WTC11 (cell line): ENCODE results near the gene ADI1. TPM values are rescaled to one million over a fixed set of nuclear protein-coding genes. Genes with fewer than 3 reads are reported as not detected.

Source experiments
- ATAC-seq: fragments of 200-7000 bp; cut with Tn5 transposase; 2 replicates; pipeline ENCODE4 v1.10.0; 2021; ENCODE audit warnings: mild to moderate bottlenecking, moderate library complexity
- CTCF ChIA-PET: fragments of 300-600 bp; sonication (Branson Sonifier 250); formaldehyde crosslinking; loops from one replicate; lab custom pipeline; 2021; ENCODE audit warnings: antibody characterized with exemption; lab: Charles Lee
- POLR2A ChIA-PET: fragments of 350-600 bp; sonication (Branson Sonifier 250); formaldehyde crosslinking; loops from one replicate; lab custom pipeline; 2021; ENCODE audit warnings: antibody characterized with exemption; lab: Charles Lee
- DNase-seq: peaks from one replicate; pipeline ENCODE4 v3.0.0; 2021; ENCODE audit warnings: low spot score
- H3K27ac Mint-ChIP-seq: 2 replicates; pipeline ENCODE4 v1.8.0; 2021; ENCODE audit warnings: mixed read lengths
- H3K27me3 Mint-ChIP-seq: 2 replicates; pipeline ENCODE4 v1.8.0; 2021; ENCODE audit warnings: low read depth, mild to moderate bottlenecking, moderate library complexity, mixed read lengths
- H3K36me3 Mint-ChIP-seq: 2 replicates; pipeline ENCODE4 v1.8.0; 2021; ENCODE audit warnings: mixed read lengths
- H3K4me1 Mint-ChIP-seq: 2 replicates; pipeline ENCODE4 v1.8.0; 2022; ENCODE audit warnings: mixed read lengths
- H3K4me3 Mint-ChIP-seq: 2 replicates; pipeline ENCODE4 v1.8.0; 2021; ENCODE audit warnings: mild to moderate bottlenecking, moderate library complexity, mixed read lengths
- H3K9me3 Mint-ChIP-seq: 2 replicates; pipeline ENCODE4 v1.8.0; 2021; ENCODE audit warnings: mixed read lengths
- ERG ChIP-seq: fragments of 250-450 bp; sonication (Bioruptor Pico); IDR thresholded peaks from 2 replicates; pipeline ENCODE4 v1.8.0; 2021; ENCODE audit warnings: mild to moderate bottlenecking
- FOXK1 ChIP-seq: sonication (generic); formaldehyde crosslinking; IDR thresholded peaks from 2 replicates; pipeline ENCODE4 v1.8.0; 2022; ENCODE audit warnings: mild to moderate bottlenecking, moderate library complexity, missing genetic modification reagents
- GRHL2 ChIP-seq: fragments of 250-450 bp; sonication (Bioruptor Pico); IDR thresholded peaks from 2 replicates; pipeline ENCODE4 v1.8.0; 2022; ENCODE audit warnings: mild to moderate bottlenecking, moderate library complexity; ENCODE audit not compliant: insufficient replicate concordance, severe bottlenecking
- JAZF1 ChIP-seq: fragments of 250-450 bp; sonication (Bioruptor Pico); IDR thresholded peaks from 2 replicates; pipeline ENCODE4 v1.9.0; 2021; ENCODE audit warnings: moderate library complexity, mild to moderate bottlenecking, inconsistent platforms
- NFE2L1 ChIP-seq: sonication (generic); formaldehyde crosslinking; IDR thresholded peaks from 2 replicates; pipeline ENCODE4 v1.8.1; 2023; ENCODE audit warnings: missing genetic modification reagents
- TP53 ChIP-seq: sonication (generic); formaldehyde crosslinking; IDR thresholded peaks from 2 replicates; pipeline ENCODE4 v1.8.1; 2023; ENCODE audit warnings: mild to moderate bottlenecking, missing genetic modification reagents
- ZNF138 ChIP-seq: sonication (generic); formaldehyde crosslinking; conservative IDR thresholded peaks from 2 replicates; pipeline ENCODE4 v1.8.1; 2022; ENCODE audit warnings: mild to moderate bottlenecking, moderate library complexity, missing genetic modification reagents
- ZNF317 ChIP-seq: sonication (generic); formaldehyde crosslinking; IDR thresholded peaks from 2 replicates; pipeline ENCODE4 v1.8.1; 2023; ENCODE audit warnings: low read depth, mild to moderate bottlenecking, moderate library complexity, missing genetic modification reagents, borderline replicate concordance
- ZNF512 ChIP-seq: sonication (generic); formaldehyde crosslinking; IDR thresholded peaks from 2 replicates; pipeline ENCODE4 v1.8.1; 2022; ENCODE audit warnings: missing genetic modification reagents, borderline replicate concordance
- total RNA-seq: library from RNA; stranded (reverse); gene quantifications from 3 replicates; pipeline ENCODE4 v1.2.3, GENCODE V29; 2021
- TF ChIP-seq, protein P1 (sequence below): sonication (generic); formaldehyde crosslinking; IDR thresholded peaks from 2 replicates; pipeline ENCODE4 v1.8.0; 2022; ENCODE audit warnings: mild to moderate bottlenecking, missing genetic modification reagents
- TF ChIP-seq, protein P2 (sequence below): sonication (generic); formaldehyde crosslinking; IDR thresholded peaks from 2 replicates; pipeline ENCODE4 v1.8.0; 2022; ENCODE audit warnings: missing genetic modification reagents
- TF ChIP-seq, protein P3 (sequence below): fragments of 250-450 bp; sonication (Bioruptor Pico); IDR thresholded peaks from 2 replicates; pipeline ENCODE4 v1.9.0; 2021; ENCODE audit warnings: mild to moderate bottlenecking

ADI1 gene
- total RNA-seq, 1 experiment from 2014 or later = 21.4 TPM

DNA sequence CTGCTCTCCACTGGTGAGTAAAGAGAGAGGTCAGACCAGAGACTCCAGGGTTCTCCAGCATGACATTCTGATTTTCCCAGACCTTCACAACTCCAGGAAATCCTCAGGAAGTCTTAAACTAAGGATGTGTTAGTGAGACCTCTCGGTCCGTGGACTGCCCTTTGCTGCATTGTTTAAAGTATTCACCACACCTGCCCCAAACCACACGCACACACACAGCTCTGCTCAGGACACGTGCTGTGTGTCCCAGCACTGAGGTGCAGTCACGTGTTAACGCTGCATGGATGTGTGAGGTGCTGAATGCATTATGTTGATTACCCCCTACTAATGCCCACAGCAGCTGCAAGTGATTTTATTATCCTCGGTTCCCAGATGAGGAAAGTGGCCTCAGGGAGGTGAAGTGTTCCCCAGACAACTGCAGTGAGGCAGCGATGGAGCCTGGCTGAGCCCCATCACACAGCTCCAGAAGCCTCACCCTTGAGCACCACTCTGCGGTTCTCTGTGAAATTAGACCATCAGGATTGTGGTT lies 71.5 kb downstream of the ADI1 start:
- Mint-ChIP-seq H3K36me3 (peaks cover 30% of the 10 kb centered on the region), H3K27ac (no peak overlapping the region), H3K9me3 (no peaks in the 10 kb centered on the region), H3K4me3 (no peak overlapping the region), H3K4me1 (0 out of 2 replicates have a peak, but pooled peaks cover 2% of the 10 kb centered on the region), H3K27me3 (no peaks in the 10 kb centered on the region)
- TF ChIP-seq JAZF1 (no peak), ZNF138 (CRISPR knock-in tag) (no peak), ERG (CRISPR knock-in tag) (no peak), NFE2L1 (no peak), FOXK1 (CRISPR knock-in tag) (no peak), TP53 (CRISPR knock-in tag) (no peak), GRHL2 (CRISPR knock-in tag) (no peak), ZNF317 (no peak), ZNF512 (no peak)
- TF ChIP-seq, protein P1, sequence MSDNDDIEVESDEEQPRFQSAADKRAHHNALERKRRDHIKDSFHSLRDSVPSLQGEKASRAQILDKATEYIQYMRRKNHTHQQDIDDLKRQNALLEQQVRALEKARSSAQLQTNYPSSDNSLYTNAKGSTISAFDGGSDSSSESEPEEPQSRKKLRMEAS (CRISPR knock-in tag) = no peak
- TF ChIP-seq, protein P2, sequence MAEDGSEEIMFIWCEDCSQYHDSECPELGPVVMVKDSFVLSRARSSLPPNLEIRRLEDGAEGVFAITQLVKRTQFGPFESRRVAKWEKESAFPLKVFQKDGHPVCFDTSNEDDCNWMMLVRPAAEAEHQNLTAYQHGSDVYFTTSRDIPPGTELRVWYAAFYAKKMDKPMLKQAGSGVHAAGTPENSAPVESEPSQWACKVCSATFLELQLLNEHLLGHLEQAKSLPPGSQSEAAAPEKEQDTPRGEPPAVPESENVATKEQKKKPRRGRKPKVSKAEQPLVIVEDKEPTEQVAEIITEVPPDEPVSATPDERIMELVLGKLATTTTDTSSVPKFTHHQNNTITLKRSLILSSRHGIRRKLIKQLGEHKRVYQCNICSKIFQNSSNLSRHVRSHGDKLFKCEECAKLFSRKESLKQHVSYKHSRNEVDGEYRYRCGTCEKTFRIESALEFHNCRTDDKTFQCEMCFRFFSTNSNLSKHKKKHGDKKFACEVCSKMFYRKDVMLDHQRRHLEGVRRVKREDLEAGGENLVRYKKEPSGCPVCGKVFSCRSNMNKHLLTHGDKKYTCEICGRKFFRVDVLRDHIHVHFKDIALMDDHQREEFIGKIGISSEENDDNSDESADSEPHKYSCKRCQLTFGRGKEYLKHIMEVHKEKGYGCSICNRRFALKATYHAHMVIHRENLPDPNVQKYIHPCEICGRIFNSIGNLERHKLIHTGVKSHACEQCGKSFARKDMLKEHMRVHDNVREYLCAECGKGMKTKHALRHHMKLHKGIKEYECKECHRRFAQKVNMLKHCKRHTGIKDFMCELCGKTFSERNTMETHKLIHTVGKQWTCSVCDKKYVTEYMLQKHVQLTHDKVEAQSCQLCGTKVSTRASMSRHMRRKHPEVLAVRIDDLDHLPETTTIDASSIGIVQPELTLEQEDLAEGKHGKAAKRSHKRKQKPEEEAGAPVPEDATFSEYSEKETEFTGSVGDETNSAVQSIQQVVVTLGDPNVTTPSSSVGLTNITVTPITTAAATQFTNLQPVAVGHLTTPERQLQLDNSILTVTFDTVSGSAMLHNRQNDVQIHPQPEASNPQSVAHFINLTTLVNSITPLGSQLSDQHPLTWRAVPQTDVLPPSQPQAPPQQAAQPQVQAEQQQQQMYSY (CRISPR knock-in tag) = no peak
- TF ChIP-seq, protein P3, sequence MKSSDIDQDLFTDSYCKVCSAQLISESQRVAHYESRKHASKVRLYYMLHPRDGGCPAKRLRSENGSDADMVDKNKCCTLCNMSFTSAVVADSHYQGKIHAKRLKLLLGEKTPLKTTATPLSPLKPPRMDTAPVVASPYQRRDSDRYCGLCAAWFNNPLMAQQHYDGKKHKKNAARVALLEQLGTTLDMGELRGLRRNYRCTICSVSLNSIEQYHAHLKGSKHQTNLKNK = no peak
- ATAC-seq (no peak), DNase-seq (no peak)
- ChIA-PET POLR2A (no interaction called here), CTCF (interaction anchor here (1.3 kb wide), 1 partner anchor 24 kb away, joined by 4 read pairs; no protein-coding TSS in a partner anchor)

Other genes starting within 250 kb of the ADI1 start
- gene EIPR1, start 141.7 kb downstream of the ADI1 start, total RNA-seq = 22.8 to 25.0 TPM (median 23.0 TPM) in 3 replicates
- 72.3 to 74.5 TPM (median 72.8 TPM) in 3 replicates for gene TRAPPC12, start 139.8 kb downstream of the ADI1 start, total RNA-seq
- 34.0 to 44.4 TPM (median 38.7 TPM) in 3 replicates for gene RNASEH1, start 38.8 kb upstream of the ADI1 start, total RNA-seq
- gene RPS7, start 55.7 kb upstream of the ADI1 start, total RNA-seq = 1,629 to 1,800 TPM (median 1,725 TPM) in 3 replicates
- gene COLEC11, start 75.6 kb upstream of the ADI1 start, total RNA-seq = 0.69 to 1.3 TPM (median 0.87 TPM) in 3 replicates
- gene ALLC, start 138.7 kb upstream of the ADI1 start, total RNA-seq = not detected in 3 replicates
- gene DCDC2C, start 184.0 kb upstream of the ADI1 start, total RNA-seq = not detected in 3 replicates